ENCODE data around the gene GADD45B. TPM values are rescaled to one million over a fixed set of nuclear protein-coding genes. Genes with fewer than 3 reads are reported as not detected.

GADD45B gene
- total RNA-seq, 1 donor from 2014 or later, result 31.1 TPM

DNA sequence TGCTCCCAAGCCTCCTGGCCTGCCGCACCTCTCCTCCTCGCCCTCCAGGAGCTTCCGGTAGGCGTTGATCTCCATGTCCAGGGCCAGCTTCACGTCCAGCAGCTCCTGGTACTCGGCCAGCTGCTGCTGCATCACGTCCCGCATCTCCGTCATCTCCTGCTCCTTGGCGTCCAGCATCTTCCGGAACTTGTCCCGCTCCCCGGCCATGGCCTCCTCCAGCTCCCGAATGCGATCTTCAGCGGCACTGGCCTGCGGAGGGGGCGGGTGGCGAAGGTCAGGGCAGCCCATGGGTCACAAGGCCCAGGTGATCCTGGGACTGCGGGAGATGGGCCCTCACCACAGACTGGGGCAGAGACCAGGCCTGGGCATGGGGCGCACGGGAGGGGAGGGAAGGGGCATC, 41.7 kb upstream of the GADD45B start:
- Mint-ChIP-seq H3K36me3 (no peaks in the 10 kb centered on the region), H3K27ac (no peak overlapping the region), H3K9me3 (no peaks in the 10 kb centered on the region), H3K4me3 (no peak overlapping the region), H3K27me3 (no peaks in the 10 kb centered on the region), H3K4me1 (ENCODE audit: unreplicated experiment) (no peaks in the 10 kb centered on the region)
- no peak for DNase-seq (ENCODE audit: extremely low spot score, unreplicated experiment)
- TF ChIP-seq, protein P1, sequence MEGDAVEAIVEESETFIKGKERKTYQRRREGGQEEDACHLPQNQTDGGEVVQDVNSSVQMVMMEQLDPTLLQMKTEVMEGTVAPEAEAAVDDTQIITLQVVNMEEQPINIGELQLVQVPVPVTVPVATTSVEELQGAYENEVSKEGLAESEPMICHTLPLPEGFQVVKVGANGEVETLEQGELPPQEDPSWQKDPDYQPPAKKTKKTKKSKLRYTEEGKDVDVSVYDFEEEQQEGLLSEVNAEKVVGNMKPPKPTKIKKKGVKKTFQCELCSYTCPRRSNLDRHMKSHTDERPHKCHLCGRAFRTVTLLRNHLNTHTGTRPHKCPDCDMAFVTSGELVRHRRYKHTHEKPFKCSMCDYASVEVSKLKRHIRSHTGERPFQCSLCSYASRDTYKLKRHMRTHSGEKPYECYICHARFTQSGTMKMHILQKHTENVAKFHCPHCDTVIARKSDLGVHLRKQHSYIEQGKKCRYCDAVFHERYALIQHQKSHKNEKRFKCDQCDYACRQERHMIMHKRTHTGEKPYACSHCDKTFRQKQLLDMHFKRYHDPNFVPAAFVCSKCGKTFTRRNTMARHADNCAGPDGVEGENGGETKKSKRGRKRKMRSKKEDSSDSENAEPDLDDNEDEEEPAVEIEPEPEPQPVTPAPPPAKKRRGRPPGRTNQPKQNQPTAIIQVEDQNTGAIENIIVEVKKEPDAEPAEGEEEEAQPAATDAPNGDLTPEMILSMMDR (conservative IDR thresholded peaks at IDR 0.05), result no peak

DNA sequence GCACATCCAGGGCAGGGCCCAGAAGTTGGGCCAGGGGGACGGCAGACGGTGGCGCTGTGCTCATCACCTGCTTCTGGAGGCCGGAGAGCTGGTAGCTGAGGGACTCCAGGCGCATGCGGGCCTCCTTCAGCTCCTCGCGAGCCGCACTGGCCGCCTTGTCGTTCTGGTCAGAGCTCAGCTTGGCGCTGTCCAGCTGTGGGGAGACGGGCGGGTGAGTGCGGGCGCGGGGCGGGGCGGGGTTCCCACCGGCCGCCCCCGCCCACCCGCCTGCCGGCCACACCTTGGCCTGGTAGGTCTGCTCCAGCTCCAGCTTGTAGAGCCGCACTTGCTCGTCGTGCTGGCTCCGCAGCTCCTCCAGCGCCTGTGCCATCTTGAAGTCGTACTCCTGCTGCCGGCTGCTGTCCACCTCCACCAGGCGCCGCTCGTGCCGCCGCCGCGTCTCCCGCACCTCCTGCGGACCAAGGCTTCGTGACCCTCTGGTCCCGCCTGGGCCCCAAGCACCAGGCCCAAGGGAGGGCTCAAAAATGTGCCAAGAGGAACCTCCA, 41.1 kb upstream of the GADD45B start:
- Mint-ChIP-seq H3K4me1 (ENCODE audit: unreplicated experiment) (no peaks in the 10 kb centered on the region), H3K27ac (no peak overlapping the region)

DNA sequence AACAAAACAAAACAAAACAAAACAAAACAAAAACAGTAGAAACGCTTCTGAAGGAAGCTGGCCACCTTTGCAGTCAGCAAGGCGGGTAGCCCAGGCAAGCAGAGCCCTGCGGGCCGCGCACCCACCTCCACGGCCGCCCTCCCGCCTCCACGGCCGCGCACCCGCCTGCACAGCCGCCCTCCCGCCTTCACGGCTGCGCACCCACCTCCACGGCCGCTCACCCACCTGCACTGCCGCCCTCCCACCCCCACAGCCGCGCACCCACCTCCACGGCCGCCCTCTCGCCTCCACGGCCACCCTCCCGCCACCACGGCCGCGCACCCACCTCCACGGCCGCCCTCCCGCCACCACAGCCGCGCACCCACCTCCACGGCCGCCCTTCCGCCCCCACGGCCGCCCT, 39.5 kb upstream of the GADD45B start:
- TF ChIP-seq, protein P1 (conservative IDR thresholded peaks at IDR 0.05), result no peak

More for the DNA sequence above, 41.1 kb upstream of the GADD45B start:
- Mint-ChIP-seq H3K9me3 (no peaks in the 10 kb centered on the region), H3K27me3 (no peaks in the 10 kb centered on the region), H3K4me3 (no peak overlapping the region), H3K36me3 (no peaks in the 10 kb centered on the region)
- no peak for DNase-seq (ENCODE audit: extremely low spot score, unreplicated experiment)
- TF ChIP-seq, protein P1 (conservative IDR thresholded peaks at IDR 0.05), result no peak

DNA sequence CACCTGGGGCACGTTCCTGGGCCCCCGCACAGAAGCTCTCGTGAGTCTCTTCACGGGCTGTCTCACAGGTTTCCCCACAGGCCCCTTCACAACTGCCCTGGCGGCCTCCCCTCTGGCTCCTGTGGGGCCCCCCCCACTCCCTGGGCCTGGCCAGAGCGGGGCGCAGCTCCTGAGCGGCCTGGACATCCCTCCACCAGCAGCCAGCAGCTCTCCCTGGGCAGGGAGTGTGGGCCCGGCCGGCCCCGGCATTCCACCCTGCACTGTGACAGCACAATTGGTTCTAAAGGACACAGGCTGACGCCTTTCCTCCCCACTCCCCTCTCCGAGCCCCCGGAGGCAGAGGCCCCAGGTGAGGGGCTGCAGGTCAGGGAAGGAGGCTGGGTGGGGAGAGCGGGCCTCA, 39.0 kb upstream of the GADD45B start:
- TF ChIP-seq, protein P1 (conservative IDR thresholded peaks at IDR 0.05), result no peak

More for the DNA sequence above, 39.5 kb upstream of the GADD45B start:
- H3K4me1 Mint-ChIP-seq (ENCODE audit: unreplicated experiment), result no peaks in the 10 kb centered on the region
- no peaks in the 10 kb centered on the region for H3K27me3 Mint-ChIP-seq
- DNase-seq (ENCODE audit: extremely low spot score, unreplicated experiment), result no peak
- no peaks in the 10 kb centered on the region for H3K9me3 Mint-ChIP-seq
- peaks cover 4% of the 10 kb centered on the region for H3K36me3 Mint-ChIP-seq
- no peak overlapping the region for H3K4me3 Mint-ChIP-seq
- no peak overlapping the region for H3K27ac Mint-ChIP-seq

DNA sequence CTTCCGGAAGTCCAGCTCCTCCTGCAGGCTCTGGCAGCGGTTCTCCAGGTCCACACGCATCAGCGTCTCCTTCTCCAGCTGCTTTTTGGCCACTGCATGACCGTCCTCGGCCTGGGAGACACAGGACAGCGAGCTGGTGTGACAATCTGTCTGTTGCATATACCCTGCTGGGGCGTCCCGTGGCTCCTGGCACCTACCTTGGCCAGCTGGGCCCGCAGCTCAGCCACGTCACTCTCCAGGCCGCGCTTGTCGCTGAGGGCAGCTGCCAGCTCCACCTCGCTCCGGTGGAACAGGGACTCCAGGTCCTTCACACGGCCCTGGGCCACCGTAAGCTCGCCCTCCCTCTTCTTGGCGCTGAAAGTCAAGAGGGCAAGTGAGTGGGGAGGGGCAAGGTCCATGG, 37.7 kb upstream of the GADD45B start:
- TF ChIP-seq, protein P1 (conservative IDR thresholded peaks at IDR 0.05), result no peak
- peaks cover 4% of the 10 kb centered on the region for H3K36me3 Mint-ChIP-seq
- no peak overlapping the region for H3K4me3 Mint-ChIP-seq
- H3K4me1 Mint-ChIP-seq (ENCODE audit: unreplicated experiment), result no peaks in the 10 kb centered on the region
- no peak overlapping the region for H3K27ac Mint-ChIP-seq
- no peaks in the 10 kb centered on the region for H3K9me3 Mint-ChIP-seq
- no peaks in the 10 kb centered on the region for H3K27me3 Mint-ChIP-seq
- DNase-seq (ENCODE audit: extremely low spot score, unreplicated experiment), result no peak

More for the DNA sequence above, 39.0 kb upstream of the GADD45B start:
- no peak overlapping the region for H3K4me3 Mint-ChIP-seq
- no peaks in the 10 kb centered on the region for H3K4me1 Mint-ChIP-seq (ENCODE audit: unreplicated experiment)
- no peak for DNase-seq (ENCODE audit: extremely low spot score, unreplicated experiment)
- H3K27ac Mint-ChIP-seq, result no peak overlapping the region
- H3K36me3 Mint-ChIP-seq, result peaks cover 4% of the 10 kb centered on the region
- H3K9me3 Mint-ChIP-seq, result no peaks in the 10 kb centered on the region
- no peaks in the 10 kb centered on the region for H3K27me3 Mint-ChIP-seq

DNA sequence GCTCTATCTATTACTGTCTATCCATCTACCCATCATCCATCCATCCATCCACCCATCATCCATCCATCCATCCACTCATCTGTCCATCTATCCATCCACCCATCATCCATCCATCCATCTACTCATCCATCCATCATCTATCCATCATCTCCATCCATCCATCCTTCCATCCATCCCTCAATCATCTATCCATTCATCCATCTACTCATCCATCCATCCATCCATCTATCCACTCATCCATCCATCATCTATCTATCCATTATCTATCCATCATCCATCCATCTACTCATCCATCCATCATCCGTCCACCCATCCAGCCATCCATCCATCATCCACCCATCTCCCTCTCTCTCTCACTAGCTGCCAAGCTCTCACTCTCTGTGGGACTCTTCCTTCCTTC, 35.4 kb upstream of the GADD45B start:
- TF ChIP-seq, protein P1 (conservative IDR thresholded peaks at IDR 0.05), result no peak
- H3K4me1 Mint-ChIP-seq (ENCODE audit: unreplicated experiment), result no peaks in the 10 kb centered on the region
- no peak for DNase-seq (ENCODE audit: extremely low spot score, unreplicated experiment)
- H3K27me3 Mint-ChIP-seq, result no peaks in the 10 kb centered on the region
- no peak overlapping the region for H3K4me3 Mint-ChIP-seq
- no peaks in the 10 kb centered on the region for H3K9me3 Mint-ChIP-seq
- H3K27ac Mint-ChIP-seq, result no peak overlapping the region
- peaks cover 7% of the 10 kb centered on the region for H3K36me3 Mint-ChIP-seq
